Activated CD4-positive, CD25-positive, alpha-beta regulatory T cell treated with anti-CD3 and anti-CD28 coated beads, Interleukin-2, amount 50 U/mL, for 16 hours (primary cell): ENCODE measurements around the gene BCAR1.
"Not testable (repeated sequence)": the region's sequence is repeated elsewhere in the genome, so short reads cannot be mapped to it uniquely, and the experiment has no call there.

Source experiments
- DNase-seq: peaks from one replicate; pipeline ENCODE4 v3.0.0-alpha.2; 2020; ENCODE audit warnings: low read depth, low spot score

Gene BCAR1

GRCh38 chr16:75271441-75272096, 20.1 kb upstream of the BCAR1 start:
- no peak for DNase-seq

DNA sequence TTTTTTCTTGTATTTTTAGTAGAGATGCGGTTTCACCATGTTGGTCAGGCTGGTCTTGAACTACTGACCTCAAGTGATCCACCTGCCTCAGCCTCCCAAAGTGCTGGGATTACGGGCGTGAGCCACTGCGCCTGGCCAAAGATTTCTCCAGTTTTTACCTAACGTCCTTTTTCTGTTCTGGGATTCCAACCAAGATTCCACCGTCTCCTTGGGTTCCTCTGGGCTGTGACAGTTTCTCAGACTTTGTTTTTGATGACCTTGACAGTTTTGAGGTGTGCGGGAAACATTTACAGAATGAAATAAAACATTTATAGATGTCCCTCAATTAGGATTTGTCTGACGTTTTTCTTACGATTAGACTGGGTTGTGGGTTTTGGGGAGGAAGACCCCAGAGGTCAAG, 17.9 kb upstream of the BCAR1 start:
- not testable (repeated sequence) for DNase-seq

- DNase-seq, result no peak
Measured at GRCh38 chr16:75267631-75268264, 16.3 kb upstream of the BCAR1 start.

DNA sequence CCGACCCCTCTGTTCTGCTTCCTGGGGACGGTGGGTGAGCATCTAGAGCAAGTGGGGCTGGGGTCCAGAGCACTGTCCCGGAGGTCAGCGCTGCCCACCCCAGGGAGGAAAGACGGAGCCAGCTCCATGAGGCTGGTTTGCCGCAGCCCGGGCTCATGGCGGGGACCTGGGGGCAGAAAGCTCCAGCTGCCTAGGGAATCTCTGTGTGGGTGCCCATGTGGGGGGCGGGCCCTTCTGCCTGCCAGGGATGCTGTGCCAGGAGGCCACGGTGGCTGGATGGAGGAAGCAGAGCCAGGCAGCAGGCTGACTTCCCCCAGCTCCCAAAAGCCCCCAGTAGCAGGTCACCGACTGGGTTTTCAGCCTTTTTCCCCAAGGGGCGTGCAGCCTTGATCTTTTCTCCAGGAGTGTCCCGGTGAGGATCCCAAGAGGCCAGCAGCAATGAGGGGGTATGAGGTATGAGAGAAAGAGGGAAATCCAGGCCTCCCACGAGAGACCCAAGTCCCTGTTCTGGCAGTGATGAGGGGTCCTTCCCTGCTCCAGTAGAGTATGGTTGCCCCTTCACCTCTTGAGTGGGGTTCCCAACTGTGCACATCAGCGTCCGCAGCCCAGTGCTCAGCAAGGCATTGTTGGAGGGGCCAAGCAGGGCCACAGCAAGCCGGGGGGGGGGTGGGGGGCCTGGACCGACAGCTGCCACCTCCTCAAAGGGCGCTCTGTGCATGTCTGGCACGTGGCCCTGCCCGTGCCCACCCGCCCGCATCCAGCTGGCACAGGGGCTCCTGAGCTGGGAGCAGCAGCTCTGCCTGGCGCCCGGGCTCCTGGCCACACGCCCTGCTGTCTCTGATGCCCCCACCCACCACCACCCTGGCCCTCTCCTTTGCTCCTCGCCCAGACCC, 15.6 kb upstream of the BCAR1 start:
- DNase-seq, result no peak

DNA sequence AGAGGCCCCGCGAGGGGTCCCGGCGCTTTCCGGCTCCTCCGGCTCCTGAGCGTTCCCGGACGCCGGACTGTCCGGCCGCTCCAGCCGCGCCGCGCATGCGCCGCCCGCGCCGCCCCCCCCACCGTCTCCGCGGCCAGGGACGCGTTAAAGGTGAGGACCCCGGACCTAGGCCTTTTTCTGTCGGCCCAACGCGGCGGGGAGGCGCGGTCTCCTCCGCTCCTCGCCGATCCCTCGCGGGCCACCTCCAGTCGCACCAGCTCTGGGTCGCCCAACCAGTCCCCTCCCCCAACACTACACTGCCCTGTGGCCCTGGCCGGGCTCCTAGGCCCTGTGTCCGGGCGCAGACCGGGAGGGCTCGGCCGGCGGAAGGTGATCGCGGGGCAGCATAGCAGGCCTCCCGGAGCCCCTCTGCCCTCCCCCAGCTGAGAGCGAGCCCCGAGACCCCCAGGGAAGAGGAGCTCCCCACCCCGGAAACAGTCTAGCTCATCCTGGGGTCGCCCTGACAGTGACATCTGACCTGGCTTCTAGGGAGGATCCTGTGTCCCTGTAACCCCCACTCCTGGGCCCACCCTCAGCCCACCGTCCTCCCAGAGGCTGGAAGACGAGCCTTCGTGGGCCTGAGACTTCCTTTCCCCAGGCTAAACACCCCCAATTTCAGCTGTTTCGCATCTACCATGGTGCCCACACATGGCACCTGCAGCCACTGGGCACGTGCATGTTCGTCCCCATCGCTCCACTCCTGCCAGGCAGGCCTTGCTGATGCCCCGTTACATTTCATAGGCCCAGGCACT, 14.7 kb upstream of the BCAR1 start:
- no peak for DNase-seq

- DNase-seq, result no peak
Measured at GRCh38 chr16:75264999-75265910, 13.8 kb upstream of the BCAR1 start.

- DNase-seq, result no peak
Measured at GRCh38 chr16:75264457-75264998, 13.1 kb upstream of the BCAR1 start.

- DNase-seq, result no peak
Measured at GRCh38 chr16:75263963-75264445, 12.6 kb upstream of the BCAR1 start.

DNA sequence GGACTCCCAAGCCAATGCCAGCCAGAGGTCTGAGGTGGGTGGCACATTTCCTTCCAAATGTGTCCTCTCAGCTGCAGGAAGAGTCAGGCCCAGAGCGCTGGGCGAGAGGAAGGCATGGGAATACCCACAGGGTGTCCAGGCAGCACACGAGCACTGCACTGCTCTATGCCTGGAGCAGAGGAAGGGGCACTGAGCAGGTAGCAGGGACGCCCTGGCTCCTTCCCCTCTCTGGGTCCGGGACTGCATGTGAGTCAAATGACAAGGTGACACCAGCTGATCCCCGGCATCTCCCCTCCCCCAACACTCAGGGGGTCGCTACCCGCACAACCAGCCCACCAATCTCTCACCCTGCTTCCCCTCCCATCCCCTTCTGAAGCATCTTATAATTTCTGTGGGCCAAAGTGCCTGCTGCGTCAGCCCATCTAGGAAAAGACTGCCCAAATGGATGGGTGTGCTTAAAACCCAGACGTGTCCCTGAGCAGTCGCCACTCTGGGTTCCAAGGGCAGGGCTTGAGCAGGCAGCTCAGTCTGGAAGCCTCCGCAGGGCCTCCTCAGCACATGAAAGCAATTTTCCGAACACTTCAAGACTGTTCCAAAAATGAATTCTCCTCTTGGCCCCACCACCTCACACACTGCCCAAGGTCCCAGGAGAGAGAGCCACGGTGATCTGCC, 12.0 kb upstream of the BCAR1 start:
- no peak for DNase-seq

GRCh38 chr16:75262800-75263127, 11.3 kb upstream of the BCAR1 start:
- no peak for DNase-seq

DNA sequence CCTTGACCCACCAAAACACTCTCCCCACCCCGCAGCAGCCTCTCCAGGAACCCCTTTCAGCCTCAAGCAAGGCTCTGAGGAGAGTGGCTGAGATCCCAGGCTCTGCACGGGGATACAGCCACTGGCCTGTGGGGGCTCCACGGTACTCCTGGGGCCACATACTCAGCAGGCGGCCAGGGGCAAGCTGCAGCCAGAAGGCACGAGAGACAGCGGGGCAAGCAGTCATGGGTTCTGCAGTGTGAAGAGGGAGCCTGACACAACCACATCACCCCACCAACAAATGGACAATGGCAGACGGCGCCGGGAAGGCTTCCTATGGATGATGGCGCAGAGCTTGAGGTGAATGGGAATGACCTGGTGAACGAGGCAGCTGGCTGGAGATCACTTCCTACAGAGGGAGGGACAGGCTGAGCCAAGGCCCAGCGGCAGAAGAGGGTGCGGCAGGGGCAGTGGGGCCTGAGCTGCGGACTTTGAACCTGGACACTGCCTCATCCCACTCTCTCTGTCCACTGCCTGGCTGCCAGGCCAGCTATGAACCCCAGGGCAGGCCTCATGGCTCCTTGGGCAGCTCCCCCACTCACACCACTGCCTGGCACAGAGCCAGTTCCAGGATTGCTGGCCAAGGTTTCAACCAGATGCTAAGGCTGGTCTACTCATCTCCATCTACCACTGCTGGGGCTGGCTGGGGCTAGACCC, 10.8 kb upstream of the BCAR1 start:
- no peak for DNase-seq

DNA sequence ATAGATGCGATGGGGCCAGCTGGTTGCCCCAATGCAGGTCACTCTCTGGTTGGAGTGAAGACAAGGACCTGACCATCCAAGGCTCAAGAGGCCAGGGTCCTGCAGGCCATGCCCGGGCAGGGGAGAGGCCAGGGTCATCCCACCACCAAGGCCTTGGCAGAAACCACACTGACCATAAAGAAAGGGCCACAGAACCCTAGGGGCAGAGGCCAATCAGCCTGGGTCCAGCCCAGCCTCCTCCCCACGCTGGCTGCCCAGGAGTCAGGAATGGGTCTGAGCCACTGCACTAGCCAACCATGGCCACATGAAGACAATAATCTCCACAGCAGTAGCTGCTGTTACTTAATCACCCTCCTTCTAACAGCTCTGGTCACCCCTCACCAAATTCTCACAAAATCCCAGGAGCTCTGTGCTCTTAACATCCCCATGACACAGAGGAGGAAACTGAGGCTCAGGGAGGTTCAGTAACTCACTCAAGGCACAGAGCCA, 10.2 kb upstream of the BCAR1 start:
- no peak for DNase-seq

DNA sequence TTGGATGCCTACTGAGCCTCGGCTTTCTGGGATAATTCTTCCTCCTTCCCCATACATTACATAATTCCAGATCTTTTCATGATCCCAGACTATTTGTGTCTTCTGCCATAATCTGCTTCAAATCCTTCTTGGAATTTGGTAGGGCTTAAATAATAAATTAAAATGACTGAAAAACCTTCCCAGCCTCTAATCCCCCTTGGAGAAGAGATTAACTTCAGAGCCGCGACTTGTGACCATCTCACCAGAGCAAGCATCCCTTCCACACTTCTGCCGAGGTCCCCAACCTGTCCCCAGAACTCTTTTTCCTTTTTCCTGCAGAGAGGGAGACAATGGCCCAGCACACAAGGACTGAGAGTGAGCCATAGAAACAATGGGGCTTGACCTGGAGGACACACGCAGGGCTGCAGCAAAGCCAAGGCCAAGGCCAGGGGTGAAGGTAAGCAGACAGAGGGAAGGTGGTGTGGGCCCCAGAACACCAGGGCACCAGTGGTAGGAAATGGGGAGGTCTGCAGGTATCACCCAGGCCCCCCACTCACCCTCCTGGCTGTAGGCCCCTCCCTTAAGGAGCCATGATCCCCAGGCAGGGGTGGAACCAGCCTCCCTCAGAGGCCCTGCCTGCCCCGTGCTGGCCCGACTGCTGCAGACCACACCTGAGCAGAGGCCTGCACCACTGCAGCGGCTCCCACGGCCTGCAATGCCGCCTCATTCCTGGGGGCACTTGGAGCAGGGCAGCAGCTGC, 9.6 kb upstream of the BCAR1 start:
- no peak for DNase-seq

DNA sequence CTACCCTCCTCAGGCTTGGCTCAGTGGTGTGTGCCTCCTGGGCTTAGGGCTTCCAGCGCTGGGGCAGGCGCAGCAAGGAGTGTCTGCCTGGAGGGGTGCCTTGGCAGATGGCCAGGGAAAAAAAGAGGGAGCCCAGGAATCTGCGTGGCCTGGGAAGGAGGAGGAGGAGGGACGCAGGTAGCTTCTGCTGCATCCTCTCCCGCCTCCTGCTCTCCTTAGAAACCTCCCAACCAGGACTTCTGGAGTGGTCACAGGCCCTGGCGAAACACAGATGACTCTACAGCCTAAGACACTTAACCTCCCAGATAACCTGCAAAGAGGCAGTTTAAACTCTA, 7.3 kb upstream of the BCAR1 start:
- DNase-seq, result no peak

- DNase-seq, result no peak
Measured at GRCh38 chr16:75257886-75258806, 6.7 kb upstream of the BCAR1 start.

DNA sequence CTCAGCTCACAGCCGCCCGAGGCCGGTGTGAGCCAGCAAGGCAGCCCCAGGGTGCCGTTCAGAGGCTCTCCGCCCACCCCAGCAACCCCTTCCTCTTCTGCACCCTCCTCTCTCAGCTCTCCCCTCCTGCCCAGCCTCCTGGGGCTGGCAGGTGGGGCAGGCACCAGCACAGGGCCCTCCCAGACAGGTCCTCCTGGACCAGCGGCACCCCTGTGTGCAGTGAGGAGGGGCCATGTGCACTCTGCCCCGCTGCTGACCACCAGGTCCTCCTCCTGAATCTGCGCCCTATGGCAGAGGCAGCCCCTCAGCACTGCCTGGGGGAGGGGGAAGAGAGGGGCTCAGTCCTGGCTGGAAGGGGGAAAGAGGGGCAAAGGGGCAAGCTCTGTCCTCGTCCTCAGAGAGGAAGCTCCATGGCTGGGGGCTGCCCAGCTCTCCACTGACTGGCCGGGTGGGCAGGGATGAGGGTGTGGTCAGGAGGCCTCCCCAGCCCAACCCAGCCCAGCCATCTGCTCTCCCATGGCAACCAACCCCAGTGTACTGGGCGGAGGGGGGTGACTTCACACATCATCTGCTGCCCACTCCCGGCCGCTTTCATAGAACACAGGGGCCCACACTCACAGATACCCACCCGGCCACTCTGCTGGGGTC, 5.4 kb upstream of the BCAR1 start:
- no peak for DNase-seq

DNA sequence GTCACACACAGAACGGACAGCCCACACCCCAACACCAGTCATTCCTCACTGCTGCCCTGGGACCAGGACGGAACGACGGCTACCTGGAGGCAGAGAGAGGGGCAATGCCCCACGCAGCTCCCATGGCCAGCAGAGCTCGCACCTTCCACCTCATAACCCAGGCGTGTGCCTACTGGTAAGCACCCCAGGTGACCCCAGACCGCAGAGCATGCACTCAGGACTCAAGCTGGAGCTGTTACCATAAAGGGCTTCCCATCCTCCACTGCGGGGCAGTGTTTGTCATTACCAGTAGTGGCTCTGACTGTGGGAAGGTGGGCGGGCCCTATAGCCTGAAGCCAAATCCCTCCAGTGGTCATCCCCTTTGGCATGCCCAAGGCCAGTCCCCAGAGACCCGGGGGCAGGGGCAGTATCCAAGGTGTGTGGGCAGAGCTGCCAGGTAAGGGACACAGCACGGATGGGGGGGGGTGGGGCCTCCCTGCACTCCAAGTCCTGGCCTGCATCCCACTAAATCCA, 4.7 kb upstream of the BCAR1 start:
- no peak for DNase-seq
